Measurements from ENCODE around the gene NDST3.
A peak's percentile ranks its signal among the peaks of the same experiment; 100 is the strongest.

NDST3 gene

DNA sequence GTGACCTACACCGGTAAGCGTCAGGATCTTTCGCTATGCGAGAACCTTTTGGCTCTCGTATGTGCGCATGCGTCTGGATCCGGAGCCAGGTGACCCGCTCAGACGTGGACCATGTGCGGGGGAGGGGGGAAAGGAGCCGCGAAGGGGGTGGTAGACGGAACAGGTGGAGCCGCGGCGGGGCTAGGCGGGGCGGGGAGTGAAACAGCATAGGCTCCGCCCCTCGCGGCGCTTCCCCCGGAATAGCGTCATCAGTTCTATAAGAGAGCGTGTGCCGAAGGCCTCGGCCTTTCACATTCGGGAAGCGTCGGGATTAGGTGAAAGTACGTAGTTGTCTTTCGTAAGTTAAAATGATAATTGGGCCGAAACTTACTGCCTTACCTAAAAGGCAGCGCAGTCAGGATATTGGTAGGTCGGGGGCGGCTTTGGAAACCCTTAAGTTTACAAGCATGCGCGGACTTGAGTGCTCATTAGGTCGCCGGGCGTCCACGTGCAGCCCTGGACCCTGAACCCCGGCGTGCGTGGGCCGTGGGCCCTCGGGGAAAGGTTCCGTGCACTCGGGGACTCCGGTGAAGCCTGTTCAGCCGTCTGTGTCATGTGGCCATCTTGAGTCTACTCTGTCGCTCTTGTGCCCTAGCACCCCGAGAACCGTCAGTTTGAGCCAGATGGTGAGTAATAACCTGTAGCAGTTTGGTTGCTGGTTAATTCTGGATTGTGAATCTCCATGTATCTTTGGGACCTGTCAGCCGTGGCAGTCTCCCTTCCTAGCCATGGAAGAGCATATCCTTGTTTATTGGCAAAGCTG, 244.4 kb downstream of the NDST3 start:
- DNase-seq: peak; percentile 90
- Mint-ChIP-seq H3K4me3 (peak overlapping the region; percentile 95), H3K36me3 (ENCODE audit: low read depth) (peaks cover 5% of the 10 kb centered on the region), H3K27ac (peak overlapping the region; percentile 98), H3K9me3 (peaks cover 3% of the 10 kb centered on the region), H3K4me1 (peaks cover 47% of the 10 kb centered on the region), H3K27me3 (ENCODE audit: low read depth, poor library complexity) (no peaks in the 10 kb centered on the region)
- TF ChIP-seq, protein P1, sequence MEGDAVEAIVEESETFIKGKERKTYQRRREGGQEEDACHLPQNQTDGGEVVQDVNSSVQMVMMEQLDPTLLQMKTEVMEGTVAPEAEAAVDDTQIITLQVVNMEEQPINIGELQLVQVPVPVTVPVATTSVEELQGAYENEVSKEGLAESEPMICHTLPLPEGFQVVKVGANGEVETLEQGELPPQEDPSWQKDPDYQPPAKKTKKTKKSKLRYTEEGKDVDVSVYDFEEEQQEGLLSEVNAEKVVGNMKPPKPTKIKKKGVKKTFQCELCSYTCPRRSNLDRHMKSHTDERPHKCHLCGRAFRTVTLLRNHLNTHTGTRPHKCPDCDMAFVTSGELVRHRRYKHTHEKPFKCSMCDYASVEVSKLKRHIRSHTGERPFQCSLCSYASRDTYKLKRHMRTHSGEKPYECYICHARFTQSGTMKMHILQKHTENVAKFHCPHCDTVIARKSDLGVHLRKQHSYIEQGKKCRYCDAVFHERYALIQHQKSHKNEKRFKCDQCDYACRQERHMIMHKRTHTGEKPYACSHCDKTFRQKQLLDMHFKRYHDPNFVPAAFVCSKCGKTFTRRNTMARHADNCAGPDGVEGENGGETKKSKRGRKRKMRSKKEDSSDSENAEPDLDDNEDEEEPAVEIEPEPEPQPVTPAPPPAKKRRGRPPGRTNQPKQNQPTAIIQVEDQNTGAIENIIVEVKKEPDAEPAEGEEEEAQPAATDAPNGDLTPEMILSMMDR (IDR thresholded peaks at IDR 0.05): no peak

DNA sequence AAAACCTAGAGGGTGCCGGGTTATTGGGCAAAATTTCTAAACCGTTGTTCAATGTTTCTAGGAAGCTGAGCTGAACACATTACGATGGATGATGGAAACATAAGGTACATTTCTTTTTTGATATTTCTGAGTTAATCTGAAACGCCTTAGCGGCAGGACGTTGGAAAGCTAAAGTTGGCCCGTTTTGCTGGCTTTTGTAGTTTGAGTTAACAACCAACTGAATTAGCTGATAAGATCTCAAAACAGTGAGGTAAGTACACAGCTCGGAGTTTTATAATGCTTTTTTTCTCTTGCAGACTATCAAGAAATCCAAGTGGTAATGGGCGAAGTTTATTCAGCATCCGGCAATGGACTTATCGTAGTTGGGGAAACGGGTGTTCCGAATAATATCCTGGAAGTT, 245.0 kb downstream of the NDST3 start:
- Mint-ChIP-seq H3K27me3 (ENCODE audit: low read depth, poor library complexity) (no peaks in the 10 kb centered on the region), H3K4me1 (peaks cover 47% of the 10 kb centered on the region), H3K36me3 (ENCODE audit: low read depth) (peaks cover 5% of the 10 kb centered on the region), H3K4me3 (peak overlapping the region; percentile 95), H3K9me3 (peaks cover 3% of the 10 kb centered on the region), H3K27ac (peak overlapping the region; percentile 98)
- no peak for DNase-seq
- TF ChIP-seq, protein P1 (IDR thresholded peaks at IDR 0.05): no peak

DNA sequence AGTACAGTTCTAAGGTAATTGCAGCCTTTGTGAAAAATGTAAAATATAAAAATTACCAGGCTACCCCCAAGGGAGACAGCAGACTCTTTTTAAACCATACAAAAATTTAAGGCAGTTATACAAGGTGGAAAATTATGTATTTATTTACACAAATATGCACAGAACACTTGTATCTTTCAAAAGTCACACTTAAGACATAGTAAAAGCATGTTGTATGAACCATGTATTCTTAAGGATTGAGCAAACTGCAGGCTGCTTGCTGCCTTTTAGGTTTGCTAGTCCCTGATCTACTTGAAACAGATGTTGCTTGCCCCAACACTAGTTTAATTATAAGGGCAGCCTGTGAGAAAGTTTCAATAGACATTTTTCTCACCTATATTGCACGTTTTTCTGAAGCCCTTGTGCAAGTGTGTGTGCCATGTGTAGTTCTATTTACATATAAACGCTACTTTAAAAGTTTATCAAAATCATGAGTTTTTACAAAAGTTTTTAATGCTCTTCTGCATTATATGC, 245.7 kb downstream of the NDST3 start:
- H3K4me3 Mint-ChIP-seq: peak overlapping the region; percentile 95
- peaks cover 5% of the 10 kb centered on the region for H3K36me3 Mint-ChIP-seq (ENCODE audit: low read depth)
- no peaks in the 10 kb centered on the region for H3K27me3 Mint-ChIP-seq (ENCODE audit: low read depth, poor library complexity)
- peaks cover 47% of the 10 kb centered on the region for H3K4me1 Mint-ChIP-seq
- no peak overlapping the region for H3K27ac Mint-ChIP-seq
- H3K9me3 Mint-ChIP-seq: peaks cover 3% of the 10 kb centered on the region
- DNase-seq: no peak
- TF ChIP-seq, protein P1 (IDR thresholded peaks at IDR 0.05): no peak

DNA sequence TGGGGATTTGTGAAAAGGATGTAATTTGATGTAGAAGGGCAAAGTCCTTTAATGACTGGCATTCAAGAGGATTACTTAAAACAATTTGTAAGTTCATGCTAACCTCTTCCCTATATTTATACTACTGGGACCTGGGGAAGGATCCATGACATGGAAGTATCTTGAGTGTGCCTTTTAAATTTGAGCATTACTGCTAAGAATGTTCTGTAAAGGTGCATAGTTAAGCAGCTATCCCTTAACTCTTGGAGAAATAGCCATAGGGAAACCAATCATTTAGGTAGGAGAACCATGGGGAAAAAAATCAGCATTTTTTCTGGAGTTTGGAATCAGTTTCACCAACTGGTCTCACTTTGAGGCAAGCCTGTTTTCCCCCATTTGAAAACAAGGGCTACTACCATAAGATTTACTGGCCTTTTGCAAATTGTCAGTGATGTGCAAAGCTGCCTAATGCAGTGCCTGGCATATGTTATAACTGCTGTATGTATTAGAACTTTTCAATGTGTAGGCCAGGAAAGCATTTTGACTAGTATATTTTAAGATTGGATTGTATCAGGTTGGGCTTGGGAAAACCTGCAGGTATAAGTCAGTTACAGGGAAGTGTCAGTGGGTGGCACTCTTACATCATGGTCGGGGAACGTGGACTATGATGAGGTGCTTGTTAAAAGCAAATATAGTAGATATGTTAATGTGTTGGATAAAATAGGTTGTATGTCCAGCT, 246.4 kb downstream of the NDST3 start:
- no peak overlapping the region for H3K27ac Mint-ChIP-seq

DNA sequence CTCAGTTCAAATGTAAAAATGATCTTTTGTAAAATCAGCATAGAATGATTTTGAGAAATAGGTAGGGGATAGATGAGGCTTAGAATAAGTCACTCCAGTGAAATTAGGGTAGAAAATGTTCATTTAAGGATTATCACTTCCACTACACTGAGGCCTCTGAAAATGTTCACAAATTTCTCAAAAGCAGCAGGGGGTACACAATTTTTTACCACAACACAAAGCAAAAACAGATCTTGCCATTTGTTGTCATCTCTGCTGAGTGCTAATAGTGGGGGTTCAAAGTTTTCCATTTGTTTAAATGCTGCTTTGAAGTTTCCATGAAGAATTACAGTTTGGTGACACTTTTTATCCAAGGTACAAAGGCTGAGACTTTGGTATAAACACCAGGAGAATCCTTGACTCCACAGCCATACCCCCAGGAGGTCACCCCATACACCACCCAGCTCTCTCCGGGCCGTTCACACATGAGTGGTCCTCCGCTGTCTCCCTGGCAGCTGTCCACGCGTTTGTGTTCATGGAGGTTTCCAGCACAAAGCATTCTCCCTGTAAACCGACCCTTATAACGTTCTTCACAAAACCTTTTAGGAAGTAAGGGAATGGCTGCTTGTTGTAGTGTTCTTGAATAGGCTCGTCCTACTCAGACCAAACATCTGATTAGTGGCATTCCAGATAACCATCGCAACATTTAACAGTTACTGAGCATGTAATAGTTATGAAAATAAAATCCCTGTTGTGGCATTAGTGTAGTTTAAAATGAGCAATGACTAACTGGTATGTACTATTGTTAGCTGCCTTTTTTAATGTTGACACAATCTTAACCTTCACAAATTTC, 247.5 kb downstream of the NDST3 start:
- DNase-seq: peak; percentile 39
- Mint-ChIP-seq H3K27ac (no peak overlapping the region), H3K9me3 (peaks cover 3% of the 10 kb centered on the region), H3K27me3 (ENCODE audit: low read depth, poor library complexity) (no peaks in the 10 kb centered on the region), H3K4me1 (peaks cover 47% of the 10 kb centered on the region), H3K36me3 (ENCODE audit: low read depth) (peaks cover 5% of the 10 kb centered on the region), H3K4me3 (peak overlapping the region; percentile 31)
- TF ChIP-seq, protein P1 (IDR thresholded peaks at IDR 0.05): no peak

More for the DNA sequence above, 246.4 kb downstream of the NDST3 start:
- peaks cover 3% of the 10 kb centered on the region for H3K9me3 Mint-ChIP-seq
- H3K36me3 Mint-ChIP-seq (ENCODE audit: low read depth): peaks cover 5% of the 10 kb centered on the region
- H3K4me1 Mint-ChIP-seq: peaks cover 47% of the 10 kb centered on the region
- peak overlapping the region; percentile 70 for H3K4me3 Mint-ChIP-seq
- no peaks in the 10 kb centered on the region for H3K27me3 Mint-ChIP-seq (ENCODE audit: low read depth, poor library complexity)
- DNase-seq: peak; percentile 44
- TF ChIP-seq, protein P1 (IDR thresholded peaks at IDR 0.05): peak; percentile 61
